ENCODE data around the gene GPC6.

Gene GPC6

GRCh38 chr13:93534181-93534700 is 307.6 kb downstream of the GPC6 start:
- Histone ChIP-seq H4K91ac (ENCODE audit: low read depth, low read length, poor library complexity) (no peak overlapping the region), H3K36me3 (replicated peaks in 1 of 2; ENCODE audit: control insufficient read depth in 2 of 2, insufficient read depth in 2 of 2, low read length in 2 of 2) (no peaks in the 10 kb centered on the region), H3K4me3 (ENCODE audit: low read length in 2 of 2) (no peak overlapping the region), H3K18ac (ENCODE audit: low read length) (no peak overlapping the region), H2BK5ac (ENCODE audit: low read length) (no peak overlapping the region), H3K14ac (ENCODE audit: low read length) (no peak overlapping the region), H3K4me1 (ENCODE audit: control insufficient read depth in 2 of 2, insufficient read depth in 1 of 2, low read depth in 1 of 2, low read length in 2 of 2) (no peaks in the 10 kb centered on the region), H3K23ac (ENCODE audit: low read depth, low read length, poor library complexity) (no peak overlapping the region), H2BK12ac (ENCODE audit: low read length) (no peak overlapping the region), H3K27me3 (ENCODE audit: control insufficient read depth in 3 of 3, insufficient read depth in 3 of 3, low read depth in 1 of 3, low read length in 3 of 3) (no peaks in the 10 kb centered on the region), H3K27ac (replicated peaks; ENCODE audit: low read length) (no peak overlapping the region), H4K8ac (ENCODE audit: low read depth, low read length) (no peak overlapping the region), H2AFZ (ENCODE audit: low read length) (no peak overlapping the region), H3K79me1 (ENCODE audit: low read depth, low read length) (no peaks in the 10 kb centered on the region), H2BK120ac (ENCODE audit: low read depth, low read length) (no peak overlapping the region), H3K4ac (ENCODE audit: low read length) (no peak overlapping the region), H2AK5ac (ENCODE audit: low read depth, low read length) (no peak overlapping the region), H2BK15ac (ENCODE audit: low read length) (no peak overlapping the region), H3K4me2 (ENCODE audit: insufficient read depth, low read length, poor library complexity, severe bottlenecking) (no peak overlapping the region), H3K9ac (ENCODE audit: low read depth, low read length, poor library complexity) (no peak overlapping the region), H3K9me3 (replicated peaks in 1 of 2; ENCODE audit: control insufficient read depth in 2 of 2, insufficient read depth in 1 of 2, low read depth in 1 of 2, low read length in 2 of 2) (no peaks in the 10 kb centered on the region)
- no CpG with 5 or more reads among the region's 6 CpGs for WGBS, 2 donors (ENCODE audit: extremely low coverage in 2 of 2, insufficient read length in 2 of 2, insufficient replicate concordance in 1 of 2)
- DNase-seq (ENCODE audit: low spot score) = no peak

- H4K8ac ChIP-seq (ENCODE audit: low read depth, low read length) = no peak overlapping the region
- DNase-seq (ENCODE audit: low spot score) = no peak
- H3K9me3 ChIP-seq (replicated peaks in 1 of 2; ENCODE audit: control insufficient read depth in 2 of 2, insufficient read depth in 1 of 2, low read depth in 1 of 2, low read length in 2 of 2) = no peaks in the 10 kb centered on the region
- H2AK5ac ChIP-seq (ENCODE audit: low read depth, low read length) = no peak overlapping the region
- no peak overlapping the region for H2AFZ ChIP-seq (ENCODE audit: low read length)
- no peak overlapping the region for H2BK120ac ChIP-seq (ENCODE audit: low read depth, low read length)
- H3K14ac ChIP-seq (ENCODE audit: low read length) = no peak overlapping the region
- H3K4me3 ChIP-seq (ENCODE audit: low read length in 2 of 2) = no peak overlapping the region
- no peak overlapping the region for H3K9ac ChIP-seq (ENCODE audit: low read depth, low read length, poor library complexity)
- H3K36me3 ChIP-seq (replicated peaks in 1 of 2; ENCODE audit: control insufficient read depth in 2 of 2, insufficient read depth in 2 of 2, low read length in 2 of 2) = no peaks in the 10 kb centered on the region
- H4K91ac ChIP-seq (ENCODE audit: low read depth, low read length, poor library complexity) = no peak overlapping the region
- H3K27ac ChIP-seq (replicated peaks; ENCODE audit: low read length) = no peak overlapping the region
- H2BK15ac ChIP-seq (ENCODE audit: low read length) = no peak overlapping the region
- no peaks in the 10 kb centered on the region for H3K79me1 ChIP-seq (ENCODE audit: low read depth, low read length)
- H3K23ac ChIP-seq (ENCODE audit: low read depth, low read length, poor library complexity) = no peak overlapping the region
- H2BK5ac ChIP-seq (ENCODE audit: low read length) = no peak overlapping the region
- H2BK12ac ChIP-seq (ENCODE audit: low read length) = no peak overlapping the region
- H3K18ac ChIP-seq (ENCODE audit: low read length) = no peak overlapping the region
- WGBS, 2 donors (ENCODE audit: extremely low coverage in 2 of 2, insufficient read length in 2 of 2, insufficient replicate concordance in 1 of 2) = no CpG with 5 or more reads among the region's 1 CpG
- H3K4me1 ChIP-seq (ENCODE audit: control insufficient read depth in 2 of 2, insufficient read depth in 1 of 2, low read depth in 1 of 2, low read length in 2 of 2) = no peaks in the 10 kb centered on the region
- no peaks in the 10 kb centered on the region for H3K27me3 ChIP-seq (ENCODE audit: control insufficient read depth in 3 of 3, insufficient read depth in 3 of 3, low read depth in 1 of 3, low read length in 3 of 3)
- no peak overlapping the region for H3K4ac ChIP-seq (ENCODE audit: low read length)
- no peak overlapping the region for H3K4me2 ChIP-seq (ENCODE audit: insufficient read depth, low read length, poor library complexity, severe bottlenecking)
Measured at GRCh38 chr13:93535251-93535650, 308.6 kb downstream of the GPC6 start.

- Histone ChIP-seq H2BK12ac (ENCODE audit: low read length) (no peak overlapping the region), H3K27me3 (ENCODE audit: control insufficient read depth in 3 of 3, insufficient read depth in 3 of 3, low read depth in 1 of 3, low read length in 3 of 3) (no peaks in the 10 kb centered on the region), H3K4me2 (ENCODE audit: insufficient read depth, low read length, poor library complexity, severe bottlenecking) (no peak overlapping the region), H4K8ac (ENCODE audit: low read depth, low read length) (no peak overlapping the region), H3K79me1 (ENCODE audit: low read depth, low read length) (no peaks in the 10 kb centered on the region), H2AFZ (ENCODE audit: low read length) (no peak overlapping the region), H3K4me1 (ENCODE audit: control insufficient read depth in 2 of 2, insufficient read depth in 1 of 2, low read depth in 1 of 2, low read length in 2 of 2) (no peaks in the 10 kb centered on the region), H3K36me3 (replicated peaks in 1 of 2; ENCODE audit: control insufficient read depth in 2 of 2, insufficient read depth in 2 of 2, low read length in 2 of 2) (no peaks in the 10 kb centered on the region), H3K23ac (ENCODE audit: low read depth, low read length, poor library complexity) (no peak overlapping the region), H4K91ac (ENCODE audit: low read depth, low read length, poor library complexity) (no peak overlapping the region), H3K4ac (ENCODE audit: low read length) (no peak overlapping the region), H2BK120ac (ENCODE audit: low read depth, low read length) (no peak overlapping the region), H3K9ac (ENCODE audit: low read depth, low read length, poor library complexity) (no peak overlapping the region), H3K27ac (replicated peaks; ENCODE audit: low read length) (no peak overlapping the region), H2AK5ac (ENCODE audit: low read depth, low read length) (no peak overlapping the region), H2BK15ac (ENCODE audit: low read length) (no peak overlapping the region), H3K18ac (ENCODE audit: low read length) (no peak overlapping the region), H3K9me3 (replicated peaks in 1 of 2; ENCODE audit: control insufficient read depth in 2 of 2, insufficient read depth in 1 of 2, low read depth in 1 of 2, low read length in 2 of 2) (no peaks in the 10 kb centered on the region), H3K4me3 (ENCODE audit: low read length in 2 of 2) (no peak overlapping the region), H3K14ac (ENCODE audit: low read length) (no peak overlapping the region), H2BK5ac (ENCODE audit: low read length) (no peak overlapping the region)
- no peak for DNase-seq (ENCODE audit: low spot score)
- no CpG with 5 or more reads among the region's 6 CpGs for WGBS, 2 donors (ENCODE audit: extremely low coverage in 2 of 2, insufficient read length in 2 of 2, insufficient replicate concordance in 1 of 2)
Measured at GRCh38 chr13:93539914-93540313, 313.3 kb downstream of the GPC6 start.

GRCh38 chr13:93547886-93548285 is 321.3 kb downstream of the GPC6 start:
- Histone ChIP-seq H3K4me3 (ENCODE audit: low read length in 2 of 2) (no peak overlapping the region), H2BK12ac (ENCODE audit: low read length) (no peak overlapping the region), H3K27ac (replicated peaks; ENCODE audit: low read length) (no peak overlapping the region), H4K91ac (ENCODE audit: low read depth, low read length, poor library complexity) (no peak overlapping the region), H3K79me1 (ENCODE audit: low read depth, low read length) (no peaks in the 10 kb centered on the region), H3K36me3 (replicated peaks in 1 of 2; ENCODE audit: control insufficient read depth in 2 of 2, insufficient read depth in 2 of 2, low read length in 2 of 2) (no peaks in the 10 kb centered on the region), H2BK120ac (ENCODE audit: low read depth, low read length) (no peak overlapping the region), H4K8ac (ENCODE audit: low read depth, low read length) (no peak overlapping the region), H2BK15ac (ENCODE audit: low read length) (no peak overlapping the region), H3K18ac (ENCODE audit: low read length) (no peak overlapping the region), H3K9ac (ENCODE audit: low read depth, low read length, poor library complexity) (no peak overlapping the region), H3K4me2 (ENCODE audit: insufficient read depth, low read length, poor library complexity, severe bottlenecking) (no peak overlapping the region), H3K27me3 (ENCODE audit: control insufficient read depth in 3 of 3, insufficient read depth in 3 of 3, low read depth in 1 of 3, low read length in 3 of 3) (no peaks in the 10 kb centered on the region), H3K14ac (ENCODE audit: low read length) (no peak overlapping the region), H3K23ac (ENCODE audit: low read depth, low read length, poor library complexity) (no peak overlapping the region), H3K4ac (ENCODE audit: low read length) (no peak overlapping the region), H3K9me3 (replicated peaks in 1 of 2; ENCODE audit: control insufficient read depth in 2 of 2, insufficient read depth in 1 of 2, low read depth in 1 of 2, low read length in 2 of 2) (no peaks in the 10 kb centered on the region), H2BK5ac (ENCODE audit: low read length) (no peak overlapping the region), H2AFZ (ENCODE audit: low read length) (no peak overlapping the region), H2AK5ac (ENCODE audit: low read depth, low read length) (no peak overlapping the region), H3K4me1 (ENCODE audit: control insufficient read depth in 2 of 2, insufficient read depth in 1 of 2, low read depth in 1 of 2, low read length in 2 of 2) (peaks cover 0 to under 1% of the 10 kb centered on the region in 2 donors)
- DNase-seq (ENCODE audit: low spot score) = no peak

All from neuronal stem cell (in vitro differentiated cells).